Keratinocyte (primary cell): ENCODE measurements around the gene SNX13. TPM values are rescaled to one million over a fixed set of nuclear protein-coding genes. Genes with fewer than 3 reads are reported as not detected.

Experiments used
- DNase-seq: peaks from one replicate; pipeline ENCODE4 v3.0.0-alpha.2; 2011; ENCODE audit warnings: low read depth, missing footprints, low spot score
- FAIRE-seq: peaks from 2 replicates; lab custom pipeline; 2011; peaks lifted over from hg19 to GRCh38; lab: Jason Lieb, UNC
- H2AFZ ChIP-seq: 2 replicates; pipeline ENCODE4 v1.6.0; 2012; ENCODE audit warnings: low read length, control low read depth, inconsistent platforms; ENCODE audit not compliant: control insufficient read depth
- H3K27ac ChIP-seq: 2 replicates; pipeline ENCODE4 v1.5.1; 2011; ENCODE audit warnings: low read length; ENCODE audit not compliant: control insufficient read depth, insufficient read depth
- H3K27me3 ChIP-seq: 3 replicates; pipeline ENCODE4 v1.6.0; 2011; ENCODE audit warnings: low read length; ENCODE audit not compliant: control insufficient read depth, insufficient read depth; ENCODE audit errors: extremely low read depth
- H3K36me3 ChIP-seq, 2 experiments: 2 replicates in 1 of 2; 3 replicates in 1 of 2; pipeline ENCODE4 v1.5.1; 2011; ENCODE audit warnings: low read length in 2 of 2, mild to moderate bottlenecking in 1 of 2; ENCODE audit not compliant: control insufficient read depth in 2 of 2, insufficient read depth in 2 of 2; ENCODE audit errors: extremely low read depth in 1 of 2
- H3K4me1 ChIP-seq: 3 replicates; pipeline ENCODE4 v1.5.1; 2011; ENCODE audit warnings: low read length; ENCODE audit not compliant: control insufficient read depth, insufficient read depth; ENCODE audit errors: extremely low read depth
- H3K4me2 ChIP-seq: 3 replicates; pipeline ENCODE4 v1.6.0; 2011; ENCODE audit warnings: low read depth, low read length; ENCODE audit not compliant: control insufficient read depth, insufficient read depth; ENCODE audit errors: extremely low read depth
- H3K4me3 ChIP-seq, 3 experiments: fragments of 200-600 bp in 1 of 3; sonication (generic) in 1 of 3; 2 replicates in 2 of 3; 3 replicates in 1 of 3; pipeline ENCODE4 v1.5.1; 2011 to 2016; ENCODE audit warnings: low read length in 3 of 3, mild to moderate bottlenecking in 3 of 3, control low read depth in 2 of 3, inconsistent platforms in 1 of 3, low read depth in 1 of 3, mixed read lengths in 1 of 3, mixed run types in 1 of 3, moderate library complexity in 1 of 3; ENCODE audit not compliant: control insufficient read depth in 2 of 3, insufficient read depth in 2 of 3; ENCODE audit errors: extremely low read depth in 1 of 3
- H3K79me2 ChIP-seq: 2 replicates; pipeline ENCODE4 v1.6.0; 2012; ENCODE audit warnings: low read length; ENCODE audit not compliant: control insufficient read depth, insufficient read depth
- H3K9ac ChIP-seq: 3 replicates; pipeline ENCODE4 v1.6.0; 2011; ENCODE audit warnings: low read length; ENCODE audit not compliant: control insufficient read depth, insufficient read depth; ENCODE audit errors: extremely low read depth
- H3K9me1 ChIP-seq: 3 replicates; pipeline ENCODE4 v1.6.0; 2011; ENCODE audit warnings: low read length; ENCODE audit not compliant: control insufficient read depth, insufficient read depth; ENCODE audit errors: extremely low read depth
- H3K9me3 ChIP-seq: 2 replicates; pipeline ENCODE4 v1.5.1; 2012; ENCODE audit warnings: low read depth, low read length; ENCODE audit not compliant: control insufficient read depth
- H4K20me1 ChIP-seq: 3 replicates; pipeline ENCODE4 v1.6.0; 2011; ENCODE audit warnings: low read length; ENCODE audit not compliant: control insufficient read depth, insufficient read depth; ENCODE audit errors: extremely low read depth
- CTCF ChIP-seq, 3 experiments: IDR thresholded peaks in 1 of 3; conservative IDR thresholded peaks in 1 of 3; optimal IDR thresholded peaks in 1 of 3; 2 replicates in 2 of 3; 3 replicates in 1 of 3; pipeline versions ENCODE3 to v1.5.1; 2011; ENCODE audit warnings: low read length in 3 of 3, mild to moderate bottlenecking in 3 of 3, moderate library complexity in 2 of 3, control low read depth in 1 of 3, inconsistent platforms in 1 of 3; ENCODE audit not compliant: insufficient read depth in 2 of 3; ENCODE audit errors: extremely low read depth in 1 of 3
- EZH2 ChIP-seq: IDR thresholded peaks from one replicate; pipeline ENCODE4 v1.6.1; 2012; ENCODE audit warnings: inconsistent platforms, mild to moderate bottlenecking, low read length, moderate library complexity
- dilution Hi-C: fragments of 300-500 bp; cut with MboI; formaldehyde crosslinking; loops from one replicate; pipeline ENCODE4 v1.7.0; 2020; ENCODE audit warnings: low sequenced_read_pairs; ENCODE audit not compliant: extremely low pct_ligation_motif_present
- polyA plus RNA-seq, 5 experiments: library from polyadenylated mRNA; depleted of rRNA in 3 of 5; stranded (reverse) in 3 of 5; stranded (forward) in 1 of 5; unstranded in 1 of 5; fragments of >200 nt; gene quantifications; 1 replicate in 1 of 5; 2 replicates in 3 of 5; 3 replicates in 1 of 5; pipeline versions ENCODE4 v1.2.1 to v1.2.3, GENCODE V29; 2011 to 2012; ENCODE audit warnings: missing spikeins in 2 of 5, low read depth in 1 of 5, low replicate concordance in 1 of 5

SNX13 gene
- polyA plus RNA-seq, 1 donor (not counting 4 experiments of a cell fraction or from before 2014, with no cell fraction given), result 22.6 TPM

- H3K27me3 ChIP-seq, result no peaks in the 10 kb centered on the region
- H3K4me2 ChIP-seq, result no peak overlapping the region
- H2AFZ ChIP-seq, result no peak overlapping the region
- H3K9ac ChIP-seq, result no peak overlapping the region
- H3K9me3 ChIP-seq, result no peaks in the 10 kb centered on the region
- no peaks in the 10 kb centered on the region for H3K4me1 ChIP-seq
- H3K36me3 ChIP-seq, result no peaks in the 10 kb centered on the region
- dilution Hi-C loops, result no loop called here
- no peaks in the 10 kb centered on the region for H3K9me1 ChIP-seq
- H3K79me2 ChIP-seq, result no peaks in the 10 kb centered on the region
- H3K4me3 ChIP-seq, result no peak overlapping the region
- DNase-seq, result no peak
- TF ChIP-seq EZH2 (no peak), CTCF (optimal IDR thresholded peaks at IDR 0.05 in 1 of 3, IDR thresholded peaks at IDR 0.05 in 1 of 3, conservative IDR thresholded peaks at IDR 0.05 in 1 of 3; ENCODE audit: extremely low read depth in 1 of 3, insufficient read depth in 2 of 3, low read length in 3 of 3) (no peak)
- no peak for FAIRE-seq
- no peak overlapping the region for H3K27ac ChIP-seq
- H4K20me1 ChIP-seq, result no peaks in the 10 kb centered on the region
Observed at GRCh38 chr7:17816903-17817302, 123.4 kb downstream of the SNX13 start.

- dilution Hi-C loops, result no loop called here
- TF ChIP-seq CTCF (optimal IDR thresholded peaks at IDR 0.05 in 1 of 3, IDR thresholded peaks at IDR 0.05 in 1 of 3, conservative IDR thresholded peaks at IDR 0.05 in 1 of 3; ENCODE audit: extremely low read depth in 1 of 3, insufficient read depth in 2 of 3, low read length in 3 of 3) (no peak), EZH2 (no peak)
- Histone ChIP-seq H3K4me2 (no peak overlapping the region), H3K4me1 (no peaks in the 10 kb centered on the region), H4K20me1 (no peaks in the 10 kb centered on the region), H3K27ac (no peak overlapping the region), H3K4me3 (no peak overlapping the region), H3K36me3 (no peaks in the 10 kb centered on the region), H3K9me3 (no peaks in the 10 kb centered on the region), H3K9ac (no peak overlapping the region), H2AFZ (no peak overlapping the region), H3K9me1 (no peaks in the 10 kb centered on the region), H3K79me2 (no peaks in the 10 kb centered on the region), H3K27me3 (no peaks in the 10 kb centered on the region)
- DNase-seq (no peak), FAIRE-seq (no peak)
Observed at GRCh38 chr7:17815318-17815717, 125.0 kb downstream of the SNX13 start.
